NCI-H1105 treated with DMSO at 0.1 percent for 48 hours (cell line): ENCODE data around the gene KRT71.

ENCODE experiments used
- DNase-seq: peaks from one replicate; lab custom pipeline; 2025; lab: John Stamatoyannopoulos, UW

Gene KRT71

GRCh38 chr12:52497975-52498374 is 55.0 kb downstream of the KRT71 start:
- no peak for DNase-seq

- DNase-seq = no peak
Measured at GRCh38 chr12:52496590-52497071, 56.3 kb downstream of the KRT71 start.

DNA sequence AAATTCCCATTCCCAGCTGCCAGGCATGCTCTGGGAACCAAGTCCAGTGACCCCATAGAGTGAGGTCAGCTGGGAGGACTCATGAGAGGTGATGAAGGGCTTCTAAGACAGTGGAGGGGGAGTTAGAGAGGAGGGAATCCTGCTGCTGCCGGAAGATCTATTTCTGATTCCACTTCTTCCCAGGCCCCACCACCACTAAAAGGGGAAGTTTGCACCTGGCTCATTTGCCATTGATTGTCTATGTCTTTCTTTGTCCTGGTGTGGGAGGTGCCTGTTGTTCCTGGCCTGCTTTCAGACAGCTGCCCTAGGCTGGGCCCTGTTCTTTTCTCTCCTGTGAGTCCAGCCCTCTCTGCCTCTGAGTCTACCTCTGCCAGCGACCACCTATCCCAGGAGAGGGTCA is 56.9 kb downstream of the KRT71 start:
- peak; percentile 61 for DNase-seq

- peak; percentile 85 for DNase-seq
Measured at GRCh38 chr12:52495389-52495788, 57.6 kb downstream of the KRT71 start.

- DNase-seq = no peak
Measured at GRCh38 chr12:52494518-52494917, 58.4 kb downstream of the KRT71 start.

GRCh38 chr12:52494100-52494499 is 58.8 kb downstream of the KRT71 start:
- DNase-seq = no peak
